Stimulated activated CD4-positive, alpha-beta T cell treated with anti-CD3 and anti-CD28 coated beads, Interleukin-2, amount 100 ng/mL, for 4 hours (primary cell): Measurements from ENCODE around the gene ORC2.
"Not testable (repeated sequence)": the region's sequence is repeated elsewhere in the genome, so short reads cannot be mapped to it uniquely, and the experiment has no call there.

Experiments
- DNase-seq: peaks from one replicate; pipeline ENCODE4 v3.0.0-alpha.2; 2020; ENCODE audit warnings: low read depth

Gene ORC2

GRCh38 chr2:200930947-200931626 is 32.4 kb downstream of the ORC2 start:
- no peak for DNase-seq

- DNase-seq, result no peak
Measured at GRCh38 chr2:200929334-200930249, 33.9 kb downstream of the ORC2 start.

- no peak for DNase-seq
Measured at GRCh38 chr2:200922439-200922838, 41.0 kb downstream of the ORC2 start.

GRCh38 chr2:200913654-200914053 is 49.8 kb downstream of the ORC2 start:
- DNase-seq, result no peak

GRCh38 chr2:200909958-200910357 is 53.5 kb downstream of the ORC2 start:
- DNase-seq, result no peak

GRCh38 chr2:200905618-200906296 is 57.7 kb downstream of the ORC2 start:
- no peak for DNase-seq

GRCh38 chr2:200901459-200902072 is 61.9 kb downstream of the ORC2 start:
- DNase-seq, result peak; percentile 61

GRCh38 chr2:200899482-200899881 is 64.0 kb downstream of the ORC2 start:
- DNase-seq, result no peak

GRCh38 chr2:200888704-200889625 is 74.5 kb downstream of the ORC2 start, which contains the start of the genes NIF3L1 and PPIL3:
NIF3L1 (plus strand) TSS chr2:200889371; CDS start chr2:200891944, 2,573 bp downstream.
PPIL3 (minus strand) TSS chr2:200889077; CDS start chr2:200887615, 1,462 bp downstream.
- peak; percentile 94 for DNase-seq

GRCh38 chr2:200881715-200882249 is 81.7 kb downstream of the ORC2 start:
- not testable (repeated sequence) for DNase-seq

- DNase-seq, result no peak
Measured at GRCh38 chr2:200878289-200878880, 85.1 kb downstream of the ORC2 start.

GRCh38 chr2:200877443-200877842 is 86.0 kb downstream of the ORC2 start:
- no peak for DNase-seq

GRCh38 chr2:200873560-200873959 is 89.9 kb downstream of the ORC2 start:
- no peak for DNase-seq

GRCh38 chr2:200871151-200871550 is 92.3 kb downstream of the ORC2 start:
- no peak for DNase-seq

GRCh38 chr2:200869014-200869413 is 94.4 kb downstream of the ORC2 start:
- no peak for DNase-seq

GRCh38 chr2:200864176-200865034 is 99.1 kb downstream of the ORC2 start, which contains the start of gene CLK1:
CLK1 (minus strand) TSS chr2:200864658; CDS start chr2:200861862, 2,796 bp downstream.
- DNase-seq, result peak; percentile 97

- DNase-seq, result no peak
Measured at GRCh38 chr2:200863782-200864175, 99.7 kb downstream of the ORC2 start.

GRCh38 chr2:200862532-200863000 is 100.9 kb downstream of the ORC2 start:
- DNase-seq, result peak; percentile 63

- DNase-seq, result no peak
Measured at GRCh38 chr2:200861617-200862155, 101.8 kb downstream of the ORC2 start.
